Stimulated activated CD8-positive, alpha-beta memory T cell treated with anti-CD3 and anti-CD28 coated beads, Interleukin-2, amount 100 ng/mL, for 1 hour (primary cell): ENCODE data around the gene THAP9.

ENCODE experiments used
- DNase-seq, 2 donors: peaks; one replicate each; pipeline ENCODE4 v3.0.0-alpha.2; 2020; ENCODE audit warnings: low read depth in 2 of 2

THAP9 gene

GRCh38 chr4:82965763-82966162 is 65.2 kb downstream of the THAP9 start:
- no peak for DNase-seq

GRCh38 chr4:82968972-82969371 is 68.4 kb downstream of the THAP9 start:
- no peak for DNase-seq

- DNase-seq, result no peak
These were observed 68.9 kb downstream of the THAP9 start for GRCh38 chr4:82969414-82969813.
